Measurements from ENCODE around the gene USP3. TPM values are rescaled to one million over a fixed set of nuclear protein-coding genes. Genes with fewer than 3 reads are reported as not detected.

The USP3 gene
- total and polyA plus RNA-seq, 2 of the 13 experiments (the other 11 are each of a cell fraction or from before 2014, with no cell fraction given) = 14.3 to 61.2 TPM

- TF ChIP-seq KIAA2018 (CRISPR knock-in tag; IDR thresholded peaks at IDR 0.05; ENCODE audit: borderline replicate concordance) (no peak), NFYB (CRISPR knock-in tag; IDR thresholded peaks at IDR 0.05) (peak; percentile 79), KDM5A (IDR thresholded peaks at IDR 0.05; ENCODE audit: borderline replicate concordance, low read length) (no peak), ETS1 (CRISPR knock-in tag; IDR thresholded peaks at IDR 0.05) (no peak), AKNA (CRISPR knock-in tag; IDR thresholded peaks at IDR 0.05; ENCODE audit: borderline replicate concordance) (no peak), ZNF629 (CRISPR knock-in tag; conservative IDR thresholded peaks at IDR 0.05) (peak; percentile 56; the same call in 1 of the 2 replicates), YEATS2 (CRISPR knock-in tag; IDR thresholded peaks at IDR 0.05; ENCODE audit: borderline replicate concordance) (peak; percentile 69), EEA1 (CRISPR knock-in tag; IDR thresholded peaks at IDR 0.05; ENCODE audit: borderline replicate concordance) (no peak), TSC22D2 (CRISPR knock-in tag; IDR thresholded peaks at IDR 0.05; ENCODE audit: borderline replicate concordance) (no peak), ZNF264 (CRISPR knock-in tag; IDR thresholded peaks at IDR 0.05) (peak; percentile 93), JUND (CRISPR knock-in tag; IDR thresholded peaks at IDR 0.05) (no peak), ZNF552 (CRISPR knock-in tag; IDR thresholded peaks at IDR 0.05; ENCODE audit: borderline replicate concordance) (no peak)
Measured at GRCh38 chr15:63473999-63474809, 30.2 kb upstream of the USP3 start (continued).

Measured in HepG2 (cell line).